ENCODE results near the gene FZR1.
"Not testable (repeated sequence)": the region's sequence is repeated elsewhere in the genome, so short reads cannot be mapped to it uniquely, and the experiment has no call there.

The FZR1 gene

GRCh38 chr19:3544742-3545668, 38.9 kb downstream of the FZR1 start:
- peak in 1 of 2 experiments; percentile 11 for DNase-seq (ENCODE audit: low read depth in 2 of 2)

- no peak for DNase-seq (ENCODE audit: low read depth in 2 of 2)
These were observed 39.5 kb downstream of the FZR1 start for GRCh38 chr19:3545669-3546034.

- DNase-seq (ENCODE audit: low read depth in 2 of 2), result no peak
These were observed 40.0 kb downstream of the FZR1 start for GRCh38 chr19:3546119-3546518.

GRCh38 chr19:3547301-3547731, 41.2 kb downstream of the FZR1 start:
- DNase-seq (ENCODE audit: low read depth in 2 of 2), result no peak

GRCh38 chr19:3547767-3548282, 41.7 kb downstream of the FZR1 start:
- no peak for DNase-seq (ENCODE audit: low read depth in 2 of 2)

- no peak for DNase-seq (ENCODE audit: low read depth in 2 of 2)
These were observed 42.5 kb downstream of the FZR1 start for GRCh38 chr19:3548606-3549005.

- DNase-seq (ENCODE audit: low read depth in 2 of 2), result no peak
These were observed 43.7 kb downstream of the FZR1 start for GRCh38 chr19:3549816-3550215.

GRCh38 chr19:3550947-3551791, 45.1 kb downstream of the FZR1 start:
- DNase-seq (ENCODE audit: low read depth in 2 of 2), result no peak

- DNase-seq (ENCODE audit: low read depth in 2 of 2), result no peak
These were observed 45.6 kb downstream of the FZR1 start for GRCh38 chr19:3551792-3552095.

GRCh38 chr19:3554254-3555083, 48.4 kb downstream of the FZR1 start:
- no peak for DNase-seq (ENCODE audit: low read depth in 2 of 2)

- no peak for DNase-seq (ENCODE audit: low read depth in 2 of 2)
These were observed 49.7 kb downstream of the FZR1 start for GRCh38 chr19:3555653-3556422.

- no peak for DNase-seq (ENCODE audit: low read depth in 2 of 2)
These were observed 50.4 kb downstream of the FZR1 start for GRCh38 chr19:3556423-3556977.

GRCh38 chr19:3556978-3557460, 50.9 kb downstream of the FZR1 start:
- no peak for DNase-seq (ENCODE audit: low read depth in 2 of 2)

- DNase-seq (ENCODE audit: low read depth in 2 of 2), result peak; percentile 69 to 74
These were observed 51.5 kb downstream of the FZR1 start, which contains the start of gene MFSD12 for GRCh38 chr19:3557461-3558248. Gene MFSD12 (minus strand): TSS chr19:3557586. CDS start chr19:3557403, 183 bp downstream.

GRCh38 chr19:3563709-3564524, 57.8 kb downstream of the FZR1 start:
- DNase-seq (ENCODE audit: low read depth in 2 of 2), result no peak

- no peak for DNase-seq (ENCODE audit: low read depth in 2 of 2)
These were observed 59.0 kb downstream of the FZR1 start for GRCh38 chr19:3565139-3565538.

GRCh38 chr19:3570042-3570441, 63.9 kb downstream of the FZR1 start:
- not testable (repeated sequence) for DNase-seq (ENCODE audit: low read depth in 2 of 2)

GRCh38 chr19:3570606-3571011, 64.5 kb downstream of the FZR1 start:
- DNase-seq (ENCODE audit: low read depth in 2 of 2), result no peak
